ENCODE results near the gene GRM4. TPM values are rescaled to one million over a fixed set of nuclear protein-coding genes. Genes with fewer than 3 reads are reported as not detected.
A peak's percentile ranks its signal among the peaks of the same experiment; 100 is the strongest.

The GRM4 gene
- total RNA-seq, 1 experiment from 2014 or later = 5.6 TPM

GRCh38 chr6:34106900-34107299 lies 39.0 kb downstream of the GRM4 start:
- Histone ChIP-seq H3K79me2 (ENCODE audit: insufficient read depth, low read length) (no peaks in the 10 kb centered on the region), H3K27ac (ENCODE audit: insufficient read length, low read depth, low read length) (no peak overlapping the region), H3K4me1 (ENCODE audit: insufficient read depth, low read length) (no peaks in the 10 kb centered on the region), H3K4me2 (ENCODE audit: insufficient read depth, insufficient read length, low read length) (no peak overlapping the region), H3K4ac (ENCODE audit: low read depth, low read length) (no peak overlapping the region), H2BK120ac (ENCODE audit: low read depth, low read length, poor library complexity, severe bottlenecking) (no peak overlapping the region), H4K91ac (ENCODE audit: insufficient read length, low read depth, low read length) (no peak overlapping the region), H3K56ac (ENCODE audit: insufficient read length, low read depth, low read length) (no peak overlapping the region), H3K9ac (ENCODE audit: extremely low read depth, insufficient read length, low read length) (no peak overlapping the region), H3K14ac (ENCODE audit: insufficient read depth, low read length) (no peak overlapping the region), H2AK5ac (ENCODE audit: insufficient read length, low read length) (no peak overlapping the region), H2BK20ac (ENCODE audit: low read depth, low read length, poor library complexity, severe bottlenecking) (no peak overlapping the region), H2BK5ac (ENCODE audit: insufficient read length, low read length) (no peak overlapping the region), H2BK12ac (ENCODE audit: insufficient read length, low read depth, low read length) (no peak overlapping the region), H2AFZ (ENCODE audit: low read length) (no peak overlapping the region), H3K9me3 (ENCODE audit: control insufficient read depth, low read depth, low read length) (no peaks in the 10 kb centered on the region), H4K8ac (replicated peaks; ENCODE audit: insufficient read length, low read depth, low read length) (no peak overlapping the region), H2BK15ac (ENCODE audit: low read depth, low read length) (no peak overlapping the region), H3K23me2 (ENCODE audit: insufficient read length, low read depth, low read length, poor library complexity, severe bottlenecking) (no peaks in the 10 kb centered on the region), H3K79me1 (ENCODE audit: insufficient read depth, low read depth, low read length, poor library complexity, severe bottlenecking) (no peaks in the 10 kb centered on the region), H3K23ac (ENCODE audit: insufficient read length, low read depth, low read length) (no peak overlapping the region), H4K20me1 (ENCODE audit: control insufficient read depth, insufficient read depth, insufficient read length) (peaks cover 5% of the 10 kb centered on the region), H3T11ph (ENCODE audit: low read length) (no peak overlapping the region), H3K18ac (ENCODE audit: insufficient read length, low read depth, low read length) (no peak overlapping the region), H3K27me3 (ENCODE audit: insufficient read depth, low read length) (no peaks in the 10 kb centered on the region), H4K5ac (ENCODE audit: insufficient read length, low read depth, low read length) (no peak overlapping the region)
- H3K27ac Mint-ChIP-seq = peak overlapping the region in 1 of 3 experiments; percentile 59; a peak in 1 of 7 replicates
- no peaks in the 10 kb centered on the region for H3K27me3 Mint-ChIP-seq (ENCODE audit: low read depth)
- no peak for DNase-seq
- H3K4me1 Mint-ChIP-seq = peaks cover 0 to 7% of the 10 kb centered on the region in 2 experiments; a peak in 3 of 4 replicates
- H3K9me3 Mint-ChIP-seq = peaks cover 0 to 2% of the 10 kb centered on the region in 2 experiments; a peak in 1 of 5 replicates
- H3K4me3 Mint-ChIP-seq = no peak overlapping the region
- no CpG with 5 or more reads among the region's 5 CpGs for WGBS (ENCODE audit: extremely low coverage, insufficient read length, low lambda C conversion rate)
- no peak for TF ChIP-seq CTCF (conservative IDR thresholded peaks at IDR 0.05)
- no peaks in the 10 kb centered on the region for H3K36me3 Mint-ChIP-seq (ENCODE audit: insufficient read depth in 1 of 3, low read depth in 3 of 3)

Measured in H9 (cell line).